ENCODE data around the gene THAP5.
A peak's percentile ranks its signal among the peaks of the same experiment; 100 is the strongest.

THAP5 gene

GRCh38 chr7:108578937-108579336, 9.4 kb upstream of the THAP5 start:
- H3K9ac ChIP-seq (ENCODE audit: insufficient read length): no peak overlapping the region
- H3K36me3 ChIP-seq (ENCODE audit: insufficient read depth, low read length): peaks cover under 1% of the 10 kb centered on the region
- TF ChIP-seq FOXP2 (optimal IDR thresholded peaks at IDR 0.05; ENCODE audit: control extremely low read depth, extremely low read length, insufficient read depth) (no peak), POLR2AphosphoS5 (IDR thresholded peaks at IDR 0.05; ENCODE audit: borderline replicate concordance, low read depth, low read length) (no peak), EZH2 (IDR thresholded peaks at IDR 0.05) (no peak)

GRCh38 chr7:108576116-108576515, 6.6 kb upstream of the THAP5 start:
- no peak for TF ChIP-seq POLR2AphosphoS5 (IDR thresholded peaks at IDR 0.05; ENCODE audit: borderline replicate concordance, low read depth, low read length)
- TF ChIP-seq FOXP2 (optimal IDR thresholded peaks at IDR 0.05; ENCODE audit: control extremely low read depth, extremely low read length, insufficient read depth): no peak
- no peak for TF ChIP-seq EZH2 (IDR thresholded peaks at IDR 0.05)
- Histone ChIP-seq H3K36me3 (ENCODE audit: insufficient read depth, low read length) (peaks cover 18% of the 10 kb centered on the region), H3K9me3 (ENCODE audit: low read depth, low read length) (no peaks in the 10 kb centered on the region), H3K9ac (ENCODE audit: insufficient read length) (no peak overlapping the region), H3K27ac (no peak overlapping the region), H3K4me3 (no peak overlapping the region)
- no peak for DNase-seq (ENCODE audit: low read depth, low spot score)

More at GRCh38 chr7:108578937-108579336, 9.4 kb upstream of the THAP5 start:
- Histone ChIP-seq H3K27ac (no peak overlapping the region), H3K4me3 (no peak overlapping the region), H3K9me3 (ENCODE audit: low read depth, low read length) (no peaks in the 10 kb centered on the region)
- DNase-seq (ENCODE audit: low read depth, low spot score): no peak

- H3K36me3 ChIP-seq (ENCODE audit: insufficient read depth, low read length): peaks cover 18% of the 10 kb centered on the region
- DNase-seq (ENCODE audit: low read depth, low spot score): no peak
Measured at GRCh38 chr7:108575156-108575555, 5.7 kb upstream of the THAP5 start.

GRCh38 chr7:108572480-108572879, 3.0 kb upstream of the THAP5 start:
- Histone ChIP-seq H3K4me3 (no peak overlapping the region), H3K9me3 (ENCODE audit: low read depth, low read length) (no peaks in the 10 kb centered on the region), H3K9ac (ENCODE audit: insufficient read length) (no peak overlapping the region), H3K36me3 (ENCODE audit: insufficient read depth, low read length) (peaks cover 25% of the 10 kb centered on the region), H3K27ac (no peak overlapping the region)
- no peak for TF ChIP-seq FOXP2 (optimal IDR thresholded peaks at IDR 0.05; ENCODE audit: control extremely low read depth, extremely low read length, insufficient read depth)
- no peak for DNase-seq (ENCODE audit: low read depth, low spot score)

More at GRCh38 chr7:108575156-108575555, 5.7 kb upstream of the THAP5 start:
- no peak overlapping the region for H3K27ac ChIP-seq
- TF ChIP-seq POLR2AphosphoS5 (IDR thresholded peaks at IDR 0.05; ENCODE audit: borderline replicate concordance, low read depth, low read length): no peak
- TF ChIP-seq FOXP2 (optimal IDR thresholded peaks at IDR 0.05; ENCODE audit: control extremely low read depth, extremely low read length, insufficient read depth): no peak
- TF ChIP-seq EZH2 (IDR thresholded peaks at IDR 0.05): no peak
- H3K9me3 ChIP-seq (ENCODE audit: low read depth, low read length): no peaks in the 10 kb centered on the region
- no peak overlapping the region for H3K4me3 ChIP-seq
- no peak overlapping the region for H3K9ac ChIP-seq (ENCODE audit: insufficient read length)

- H3K36me3 ChIP-seq (ENCODE audit: insufficient read depth, low read length): peaks cover 44% of the 10 kb centered on the region
- H3K4me3 ChIP-seq: peak overlapping the region; percentile 90
- TF ChIP-seq EZH2 (IDR thresholded peaks at IDR 0.05) (no peak), FOXP2 (optimal IDR thresholded peaks at IDR 0.05; ENCODE audit: control extremely low read depth, extremely low read length, insufficient read depth) (no peak), POLR2AphosphoS5 (IDR thresholded peaks at IDR 0.05; ENCODE audit: borderline replicate concordance, low read depth, low read length) (no peak)
- H3K9me3 ChIP-seq (ENCODE audit: low read depth, low read length): no peaks in the 10 kb centered on the region
- DNase-seq (ENCODE audit: low read depth, low spot score): no peak
- H3K27ac ChIP-seq: peak overlapping the region; percentile 56
- peak overlapping the region; percentile 90 for H3K9ac ChIP-seq (ENCODE audit: insufficient read length)
Measured at GRCh38 chr7:108570146-108570755, 745 bp upstream of the THAP5 start.

GRCh38 chr7:108568801-108569380, 615 bp downstream of the THAP5 start:
- DNase-seq (ENCODE audit: low read depth, low spot score): no peak
- Histone ChIP-seq H3K36me3 (ENCODE audit: insufficient read depth, low read length) (peaks cover 57% of the 10 kb centered on the region), H3K4me3 (peak overlapping the region; percentile 90), H3K9ac (ENCODE audit: insufficient read length) (peak overlapping the region; percentile 96), H3K9me3 (ENCODE audit: low read depth, low read length) (no peaks in the 10 kb centered on the region), H3K27ac (peak overlapping the region; percentile 85)
- TF ChIP-seq POLR2AphosphoS5 (IDR thresholded peaks at IDR 0.05; ENCODE audit: borderline replicate concordance, low read depth, low read length) (no peak), FOXP2 (optimal IDR thresholded peaks at IDR 0.05; ENCODE audit: control extremely low read depth, extremely low read length, insufficient read depth) (no peak), EZH2 (IDR thresholded peaks at IDR 0.05) (no peak)

GRCh38 chr7:108565987-108566386, 3.5 kb downstream of the THAP5 start:
- no peak overlapping the region for H3K27ac ChIP-seq
- peaks cover 44% of the 10 kb centered on the region for H3K36me3 ChIP-seq (ENCODE audit: insufficient read depth, low read length)
- H3K4me3 ChIP-seq: no peak overlapping the region
- no peak for DNase-seq (ENCODE audit: low read depth, low spot score)
- TF ChIP-seq EZH2 (IDR thresholded peaks at IDR 0.05) (no peak), FOXP2 (optimal IDR thresholded peaks at IDR 0.05; ENCODE audit: control extremely low read depth, extremely low read length, insufficient read depth) (no peak), POLR2AphosphoS5 (IDR thresholded peaks at IDR 0.05; ENCODE audit: borderline replicate concordance, low read depth, low read length) (no peak)
- H3K9ac ChIP-seq (ENCODE audit: insufficient read length): no peak overlapping the region
- H3K9me3 ChIP-seq (ENCODE audit: low read depth, low read length): no peaks in the 10 kb centered on the region

- H3K27ac ChIP-seq: no peak overlapping the region
- TF ChIP-seq EZH2 (IDR thresholded peaks at IDR 0.05) (no peak), POLR2AphosphoS5 (IDR thresholded peaks at IDR 0.05; ENCODE audit: borderline replicate concordance, low read depth, low read length) (no peak), FOXP2 (optimal IDR thresholded peaks at IDR 0.05; ENCODE audit: control extremely low read depth, extremely low read length, insufficient read depth) (no peak)
- H3K9me3 ChIP-seq (ENCODE audit: low read depth, low read length): peaks cover 6% of the 10 kb centered on the region; the same call in 1 of the 2 replicates
- peaks cover 27% of the 10 kb centered on the region for H3K36me3 ChIP-seq (ENCODE audit: insufficient read depth, low read length)
- no peak for DNase-seq (ENCODE audit: low read depth, low spot score)
- no peak overlapping the region for H3K4me3 ChIP-seq
- H3K9ac ChIP-seq (ENCODE audit: insufficient read length): no peak overlapping the region
Measured at GRCh38 chr7:108561047-108561619, 8.4 kb downstream of the THAP5 start.

Measured in SK-N-MC (cell line).